ENCODE data around the gene LNPEP. TPM values are rescaled to one million over a fixed set of nuclear protein-coding genes. Genes with fewer than 3 reads are reported as not detected.
A peak's percentile ranks its signal among the peaks of the same experiment; 100 is the strongest.

The LNPEP gene
- polyA plus RNA-seq, 4 donors = 1.1 to 22.2 (median 4.3) TPM

DNA sequence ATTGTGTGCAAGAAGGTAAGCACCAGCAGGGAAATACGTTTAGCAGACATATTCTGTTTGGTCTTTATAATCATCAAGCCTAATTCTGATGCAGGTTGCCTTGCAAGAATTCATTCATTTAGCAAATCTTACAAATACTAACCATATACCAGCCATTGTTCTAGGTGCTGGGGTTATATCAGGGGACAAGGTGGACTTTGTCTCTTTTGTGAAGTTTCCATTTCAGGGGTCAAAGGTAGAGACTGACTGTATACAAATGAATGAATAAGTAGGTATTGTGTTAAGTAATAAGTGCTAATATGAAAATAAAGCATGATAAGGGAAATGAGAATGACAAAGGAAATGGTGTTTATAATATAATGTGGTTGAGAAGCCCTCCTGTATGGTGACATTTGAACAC is 64.0 kb downstream of the LNPEP start:
- Histone ChIP-seq H3K4me3 (ENCODE audit: low read depth in 1 of 3, low read length in 3 of 3) (no peak overlapping the region), H3K27me3 (ENCODE audit: control insufficient read depth in 3 of 3, insufficient read depth in 3 of 3, low read length in 3 of 3) (no peaks in the 10 kb centered on the region), H3K9me3 (ENCODE audit: control insufficient read depth in 2 of 2, insufficient read depth in 1 of 2, low read depth in 1 of 2, low read length in 1 of 2) (no peaks in the 10 kb centered on the region), H3K4me1 (ENCODE audit: control insufficient read depth in 3 of 3, insufficient read depth in 2 of 3, low read depth in 1 of 3, low read length in 2 of 3) (peaks cover 0 to 3% (median 3%) of the 10 kb centered on the region in 3 donors), H3K27ac (ENCODE audit: low read depth in 1 of 3, low read length in 2 of 3) (peak overlapping the region in 1 of 3 donors; percentile 48), H3K36me3 (ENCODE audit: control insufficient read depth in 3 of 3, insufficient read depth in 2 of 3, low read depth in 1 of 3, low read length in 3 of 3) (peaks cover 0 to 9% (median 9%) of the 10 kb centered on the region in 3 donors)
- peak; percentile 48 to 78 for DNase-seq
- FAIRE-seq = no peak
- WGBS, 3 donors = 18 to 71% (median 55%) methylated on average over 1 of the region's 1 CpG

DNA sequence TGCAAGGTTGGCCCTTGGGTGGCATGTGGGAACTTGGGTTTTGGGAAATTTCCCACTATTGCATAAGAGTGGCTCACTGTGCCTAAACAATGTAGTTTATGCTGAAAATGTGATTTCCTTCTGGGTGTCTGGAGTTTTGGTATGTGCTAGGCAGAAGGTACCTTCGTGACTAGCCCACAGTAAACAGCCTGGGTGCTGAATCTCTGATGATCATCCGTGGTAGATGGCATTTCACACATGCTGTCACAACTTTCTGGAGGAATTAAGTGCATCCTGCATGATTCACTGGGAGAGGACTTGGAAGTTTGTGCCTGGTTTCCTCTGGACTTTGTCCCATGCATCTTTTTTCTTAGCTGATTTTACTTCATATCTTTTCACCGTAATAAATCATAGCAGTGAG is 64.5 kb downstream of the LNPEP start:
- Histone ChIP-seq H3K4me3 (ENCODE audit: low read depth in 1 of 3, low read length in 3 of 3) (no peak overlapping the region), H3K9me3 (ENCODE audit: control insufficient read depth in 2 of 2, insufficient read depth in 1 of 2, low read depth in 1 of 2, low read length in 1 of 2) (no peaks in the 10 kb centered on the region), H3K36me3 (ENCODE audit: control insufficient read depth in 3 of 3, insufficient read depth in 2 of 3, low read depth in 1 of 3, low read length in 3 of 3) (peaks cover 0 to 8% (median 7%) of the 10 kb centered on the region in 3 donors), H3K4me1 (ENCODE audit: control insufficient read depth in 3 of 3, insufficient read depth in 2 of 3, low read depth in 1 of 3, low read length in 2 of 3) (peaks cover 0 to 3% (median 3%) of the 10 kb centered on the region in 3 donors), H3K27me3 (ENCODE audit: control insufficient read depth in 3 of 3, insufficient read depth in 3 of 3, low read length in 3 of 3) (no peaks in the 10 kb centered on the region), H3K27ac (ENCODE audit: low read depth in 1 of 3, low read length in 2 of 3) (peak overlapping the region in 2 of 3 donors; percentile 40 to 48)
- FAIRE-seq (no peak), DNase-seq (peak; percentile 24 to 76)
- WGBS, 3 donors = 44 to 76% (median 59%) methylated on average over 3 of the region's 3 CpGs

DNA sequence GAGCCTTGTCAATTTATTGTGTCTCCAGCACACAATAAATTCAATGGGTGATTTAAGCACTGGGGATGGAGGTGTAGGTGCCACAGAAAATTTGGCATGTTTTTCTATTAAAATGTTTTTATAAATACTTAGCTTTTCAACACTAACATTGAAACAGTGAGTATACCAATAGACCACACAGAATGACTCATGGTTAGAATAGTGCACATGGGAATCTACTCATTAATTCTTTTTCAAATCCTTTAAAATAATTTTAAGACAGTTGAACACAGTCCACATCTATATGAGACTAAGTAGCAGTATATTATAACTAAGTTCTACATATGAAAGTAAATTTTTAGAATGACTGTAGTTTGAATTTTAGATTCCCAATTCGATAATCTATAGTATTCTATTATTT is 67.1 kb downstream of the LNPEP start:
- Histone ChIP-seq H3K36me3 (ENCODE audit: control insufficient read depth in 3 of 3, insufficient read depth in 2 of 3, low read depth in 1 of 3, low read length in 3 of 3) (peaks cover 0 to 13% (median 4%) of the 10 kb centered on the region in 3 donors), H3K4me3 (ENCODE audit: low read depth in 1 of 3, low read length in 3 of 3) (no peak overlapping the region), H3K9me3 (ENCODE audit: control insufficient read depth in 2 of 2, insufficient read depth in 1 of 2, low read depth in 1 of 2, low read length in 1 of 2) (no peaks in the 10 kb centered on the region), H3K4me1 (ENCODE audit: control insufficient read depth in 3 of 3, insufficient read depth in 2 of 3, low read depth in 1 of 3, low read length in 2 of 3) (peaks cover 0 to 3% (median 3%) of the 10 kb centered on the region in 3 donors), H3K27ac (ENCODE audit: low read depth in 1 of 3, low read length in 2 of 3) (no peak overlapping the region), H3K27me3 (ENCODE audit: control insufficient read depth in 3 of 3, insufficient read depth in 3 of 3, low read length in 3 of 3) (no peaks in the 10 kb centered on the region)
- no peak for DNase-seq
- FAIRE-seq = peak; percentile 19
- WGBS, 3 donors = 95 to 100% (median 98%) methylated on average over 1 of the region's 1 CpG

DNA sequence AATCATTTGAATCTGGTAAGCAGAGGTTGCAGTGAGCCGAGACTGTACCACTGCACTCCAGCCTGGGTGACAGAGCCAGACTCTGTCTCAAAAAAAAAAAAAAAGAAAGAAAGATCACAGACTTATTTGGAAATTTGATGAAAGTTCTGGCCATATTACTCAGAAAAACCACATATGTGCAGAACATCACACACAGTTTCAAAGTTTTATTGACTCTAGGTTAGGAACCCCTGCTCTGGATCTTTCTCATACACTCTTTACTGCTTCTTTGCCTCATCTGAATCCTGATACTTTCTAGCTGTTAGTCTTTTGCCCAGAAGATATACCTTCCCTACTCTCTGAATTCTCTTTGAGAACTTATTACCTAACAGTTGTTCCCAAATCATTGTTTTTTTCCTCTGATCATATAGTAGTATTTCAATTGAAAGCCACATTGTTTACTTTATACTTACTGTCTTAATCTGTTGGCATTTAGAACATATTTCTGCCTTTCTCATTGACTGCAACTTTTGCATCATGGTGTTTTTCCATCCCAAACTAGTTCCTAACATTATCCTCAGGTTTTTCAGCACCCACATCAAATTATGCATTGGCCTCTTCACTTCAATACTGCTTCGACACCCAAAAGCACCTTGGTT is 68.7 kb downstream of the LNPEP start:
- Histone ChIP-seq H3K36me3 (ENCODE audit: control insufficient read depth in 3 of 3, insufficient read depth in 2 of 3, low read depth in 1 of 3, low read length in 3 of 3) (peaks cover 0 to 8% (median 4%) of the 10 kb centered on the region in 3 donors), H3K27ac (ENCODE audit: low read depth in 1 of 3, low read length in 2 of 3) (no peak overlapping the region), H3K4me3 (ENCODE audit: low read depth in 1 of 3, low read length in 3 of 3) (no peak overlapping the region), H3K27me3 (ENCODE audit: control insufficient read depth in 3 of 3, insufficient read depth in 3 of 3, low read length in 3 of 3) (no peaks in the 10 kb centered on the region), H3K4me1 (ENCODE audit: control insufficient read depth in 3 of 3, insufficient read depth in 2 of 3, low read depth in 1 of 3, low read length in 2 of 3) (peaks cover 0 to 6% (median 3%) of the 10 kb centered on the region in 3 donors), H3K9me3 (ENCODE audit: control insufficient read depth in 2 of 2, insufficient read depth in 1 of 2, low read depth in 1 of 2, low read length in 1 of 2) (no peaks in the 10 kb centered on the region)
- DNase-seq (no peak), FAIRE-seq (no peak)
- WGBS, 3 donors = 89 to 97% (median 92%) methylated on average over 2 of the region's 2 CpGs

DNA sequence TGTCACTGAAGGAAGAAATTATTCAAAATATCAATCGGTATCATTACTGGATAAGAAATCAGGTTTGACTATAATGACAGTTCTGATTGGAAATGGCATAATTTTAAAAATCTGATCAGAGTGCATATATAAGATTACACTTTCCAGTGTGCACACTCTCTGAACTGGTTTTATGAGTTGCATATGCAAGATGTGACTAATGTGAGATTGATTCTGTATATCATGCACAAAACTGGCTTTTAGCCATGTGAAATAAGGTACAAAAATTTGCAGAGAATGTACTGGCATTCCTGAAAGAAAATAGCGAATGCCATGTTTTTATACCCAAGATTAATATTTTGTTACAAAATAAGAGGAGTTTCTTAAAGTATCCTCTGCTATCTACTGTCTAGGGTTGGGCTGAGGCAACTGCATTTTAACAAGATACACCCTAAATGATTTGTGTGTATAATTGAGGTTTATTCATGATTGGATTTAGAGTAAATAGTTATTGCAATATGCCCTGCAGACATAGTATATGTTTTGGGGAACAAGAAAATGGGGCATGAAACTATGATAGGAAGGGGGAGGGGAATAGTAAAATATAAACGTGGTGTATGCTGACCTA is 70.7 kb downstream of the LNPEP start:
- no peaks in the 10 kb centered on the region for H3K27me3 ChIP-seq (ENCODE audit: control insufficient read depth in 3 of 3, insufficient read depth in 3 of 3, low read length in 3 of 3)
- H3K4me1 ChIP-seq (ENCODE audit: control insufficient read depth in 3 of 3, insufficient read depth in 2 of 3, low read depth in 1 of 3, low read length in 2 of 3) = peaks cover 0 to 3% (median 0%) of the 10 kb centered on the region in 3 donors
- FAIRE-seq = no peak
- no peak overlapping the region for H3K27ac ChIP-seq (ENCODE audit: low read depth in 1 of 3, low read length in 2 of 3)
- H3K4me3 ChIP-seq (ENCODE audit: low read depth in 1 of 3, low read length in 3 of 3) = no peak overlapping the region
- 66 to 82% (median 73%) methylated on average over 3 of the region's 3 CpGs for WGBS, 3 donors
- DNase-seq = no peak
- H3K36me3 ChIP-seq (ENCODE audit: control insufficient read depth in 3 of 3, insufficient read depth in 2 of 3, low read depth in 1 of 3, low read length in 3 of 3) = peaks cover 0 to 10% (median 7%) of the 10 kb centered on the region in 3 donors
- H3K9me3 ChIP-seq (ENCODE audit: control insufficient read depth in 2 of 2, insufficient read depth in 1 of 2, low read depth in 1 of 2, low read length in 1 of 2) = no peaks in the 10 kb centered on the region

DNA sequence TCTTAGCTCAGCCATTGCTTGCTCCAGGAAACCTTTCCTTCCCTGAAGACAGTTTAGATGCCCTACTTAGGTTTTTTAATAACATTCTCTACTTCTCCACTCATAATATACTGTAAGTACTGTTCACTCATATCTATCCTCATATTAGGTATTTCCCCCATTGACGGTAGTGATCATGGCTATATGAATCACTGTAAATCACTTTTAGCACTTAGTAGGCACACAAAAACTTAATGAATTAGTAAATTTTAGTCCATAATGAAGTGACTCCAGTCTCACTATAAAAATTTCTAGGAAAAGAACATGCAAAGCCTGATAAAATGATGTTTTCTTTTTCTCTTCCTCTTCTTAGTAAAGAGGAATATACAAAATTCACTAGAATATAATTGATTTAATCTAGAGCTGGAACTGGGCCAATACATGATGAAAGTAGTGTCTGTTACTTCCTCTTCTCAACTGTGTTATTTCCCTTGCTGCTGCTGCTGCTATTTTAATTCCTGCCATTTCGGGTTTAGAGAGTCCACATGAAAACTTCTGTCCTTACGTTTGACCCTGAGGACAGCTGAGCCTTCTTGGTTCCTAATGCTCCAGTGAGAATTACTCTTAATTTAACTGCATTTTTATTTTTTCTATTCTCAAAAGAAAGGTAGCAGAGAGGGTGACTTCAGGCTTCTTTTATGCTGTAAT is 73.5 kb downstream of the LNPEP start:
- Histone ChIP-seq H3K27me3 (ENCODE audit: control insufficient read depth in 3 of 3, insufficient read depth in 3 of 3, low read length in 3 of 3) (no peaks in the 10 kb centered on the region), H3K4me3 (ENCODE audit: low read depth in 1 of 3, low read length in 3 of 3) (no peak overlapping the region), H3K4me1 (ENCODE audit: control insufficient read depth in 3 of 3, insufficient read depth in 2 of 3, low read depth in 1 of 3, low read length in 2 of 3) (peaks cover 0 to 3% (median 0%) of the 10 kb centered on the region in 3 donors), H3K9me3 (ENCODE audit: control insufficient read depth in 2 of 2, insufficient read depth in 1 of 2, low read depth in 1 of 2, low read length in 1 of 2) (no peaks in the 10 kb centered on the region), H3K36me3 (ENCODE audit: control insufficient read depth in 3 of 3, insufficient read depth in 2 of 3, low read depth in 1 of 3, low read length in 3 of 3) (peaks cover 3 to 8% (median 3%) of the 10 kb centered on the region in 3 donors), H3K27ac (ENCODE audit: low read depth in 1 of 3, low read length in 2 of 3) (no peak overlapping the region)
- FAIRE-seq (no peak), DNase-seq (peak in 1 of 2 donors; percentile 24)
- 43 to 80% (median 61%) methylated on average over 3 of the region's 3 CpGs for WGBS, 3 donors

DNA sequence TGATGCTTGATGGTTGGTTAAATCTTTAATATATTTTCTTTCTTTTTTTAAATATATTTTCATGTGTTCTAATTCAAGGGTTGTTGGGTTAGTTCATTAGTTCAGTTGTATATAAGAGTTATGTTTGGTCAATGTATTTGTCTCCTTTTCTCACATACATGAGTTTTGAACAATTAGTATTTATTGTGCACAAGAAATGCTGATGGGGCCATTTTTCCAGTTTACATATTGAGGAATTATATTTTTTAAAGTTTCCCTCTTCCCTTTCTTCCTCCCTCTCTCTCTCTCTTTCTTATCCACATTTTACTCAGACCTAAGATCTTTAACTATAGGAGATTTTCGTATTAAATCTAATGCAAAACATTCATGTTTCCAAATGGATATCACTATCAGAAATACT is 74.0 kb downstream of the LNPEP start:
- FAIRE-seq = no peak
- Histone ChIP-seq H3K27ac (ENCODE audit: low read depth in 1 of 3, low read length in 2 of 3) (no peak overlapping the region), H3K9me3 (ENCODE audit: control insufficient read depth in 2 of 2, insufficient read depth in 1 of 2, low read depth in 1 of 2, low read length in 1 of 2) (no peaks in the 10 kb centered on the region), H3K36me3 (ENCODE audit: control insufficient read depth in 3 of 3, insufficient read depth in 2 of 3, low read depth in 1 of 3, low read length in 3 of 3) (peaks cover 3 to 11% (median 3%) of the 10 kb centered on the region in 3 donors), H3K4me1 (ENCODE audit: control insufficient read depth in 3 of 3, insufficient read depth in 2 of 3, low read depth in 1 of 3, low read length in 2 of 3) (peaks cover 0 to 3% (median 0%) of the 10 kb centered on the region in 3 donors), H3K27me3 (ENCODE audit: control insufficient read depth in 3 of 3, insufficient read depth in 3 of 3, low read length in 3 of 3) (no peaks in the 10 kb centered on the region), H3K4me3 (ENCODE audit: low read depth in 1 of 3, low read length in 3 of 3) (no peak overlapping the region)
- WGBS, 3 donors = 96 to 98% (median 97%) methylated on average over 1 of the region's 1 CpG
- no peak for DNase-seq

DNA sequence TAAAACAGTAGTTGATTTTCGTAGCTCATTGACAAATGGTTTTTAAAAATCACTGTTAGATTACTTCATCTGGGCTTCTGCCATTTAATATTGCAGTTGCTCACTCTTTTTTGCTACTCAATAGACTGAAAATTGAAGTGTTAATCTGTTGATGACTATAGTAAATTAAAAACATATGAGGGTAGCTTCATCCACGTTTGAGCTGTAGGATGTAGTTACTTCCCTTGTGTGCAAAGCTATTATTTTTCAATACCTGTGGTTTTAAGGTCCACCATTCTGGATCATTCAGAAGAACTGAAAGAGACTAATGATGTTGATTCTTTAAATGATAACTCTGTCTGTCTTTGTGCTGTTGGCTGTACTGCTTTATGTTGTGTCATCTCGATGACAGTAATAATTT is 74.7 kb downstream of the LNPEP start:
- 78 to 87% (median 86%) methylated on average over 3 of the region's 3 CpGs for WGBS, 3 donors
- peaks cover 3 to 12% (median 3%) of the 10 kb centered on the region in 3 donors for H3K36me3 ChIP-seq (ENCODE audit: control insufficient read depth in 3 of 3, insufficient read depth in 2 of 3, low read depth in 1 of 3, low read length in 3 of 3)
- no peak for FAIRE-seq

More for the DNA sequence above, 74.7 kb downstream of the LNPEP start:
- no peak for DNase-seq
- H3K9me3 ChIP-seq (ENCODE audit: control insufficient read depth in 2 of 2, insufficient read depth in 1 of 2, low read depth in 1 of 2, low read length in 1 of 2) = no peaks in the 10 kb centered on the region
- no peak overlapping the region for H3K27ac ChIP-seq (ENCODE audit: low read depth in 1 of 3, low read length in 2 of 3)
- no peaks in the 10 kb centered on the region for H3K27me3 ChIP-seq (ENCODE audit: control insufficient read depth in 3 of 3, insufficient read depth in 3 of 3, low read length in 3 of 3)
- H3K4me3 ChIP-seq (ENCODE audit: low read depth in 1 of 3, low read length in 3 of 3) = no peak overlapping the region
- H3K4me1 ChIP-seq (ENCODE audit: control insufficient read depth in 3 of 3, insufficient read depth in 2 of 3, low read depth in 1 of 3, low read length in 2 of 3) = peaks cover 0 to 3% (median 0%) of the 10 kb centered on the region in 3 donors

Data from small intestine (tissue), 7 donors.